SU-DHL-6 (cell line): ENCODE measurements around the gene RALBP1.

ENCODE experiments used
- H2AFZ ChIP-seq: fragments of 200-600 bp; sonication (generic); 2 replicates; pipeline ENCODE4 v1.6.1; 2014; ENCODE audit warnings: low read depth, mild to moderate bottlenecking, moderate library complexity, mixed read lengths, antibody characterized with exemption, low read length; ENCODE audit not compliant: severe bottlenecking
- H3F3A ChIP-seq: fragments of 200-600 bp; shearing (Covaris generic); 2 replicates; pipeline ENCODE4 v1.6.0; 2016; ENCODE audit warnings: antibody characterized with exemption, mild to moderate bottlenecking; ENCODE audit not compliant: insufficient read depth
- H3K27ac ChIP-seq: fragments of 200-600 bp; sonication (generic); 2 replicates; pipeline ENCODE4 v1.5.1; 2016; ENCODE audit warnings: low read depth, mild to moderate bottlenecking, low read length, moderate library complexity, mixed read lengths
- H3K27me3 ChIP-seq: fragments of 200-600 bp; sonication (generic), shearing (Covaris generic); 2 replicates; pipeline ENCODE4 v1.6.0; 2014; ENCODE audit warnings: mild to moderate bottlenecking, low read length
- H3K36me3 ChIP-seq: fragments of 200-600 bp; sonication (generic); 2 replicates; pipeline ENCODE4 v1.6.1; 2014; ENCODE audit warnings: mild to moderate bottlenecking, low read length, mixed read lengths
- H3K4me2 ChIP-seq: fragments of 300-600, 200-600 bp; shearing (Covaris generic), sonication (generic); 2 replicates; pipeline ENCODE4 v1.6.0; 2014; ENCODE audit warnings: low read length, low read depth, mild to moderate bottlenecking; ENCODE audit not compliant: poor library complexity, severe bottlenecking
- H3K4me3 ChIP-seq: fragments of 200-600 bp; sonication (generic); 2 replicates; pipeline ENCODE4 v1.5.1; 2014; ENCODE audit warnings: antibody characterized with exemption, low read length, mild to moderate bottlenecking, mixed read lengths; ENCODE audit not compliant: insufficient read depth, poor library complexity, severe bottlenecking
- H3K79me2 ChIP-seq: fragments of 200-600 bp; sonication (generic); 2 replicates; pipeline ENCODE4 v1.6.1; 2014; ENCODE audit warnings: mild to moderate bottlenecking, low read length, moderate library complexity; ENCODE audit not compliant: insufficient read depth
- H3K9ac ChIP-seq: fragments of 200-600 bp; sonication (generic); 2 replicates; pipeline ENCODE4 v1.7.0; 2014; ENCODE audit warnings: mild to moderate bottlenecking, low read length
- H3K9me2 ChIP-seq: fragments of 200-600 bp; sonication (generic); replicated peaks from 2 replicates; pipeline ENCODE4 v1.6.1; 2014; ENCODE audit warnings: low read length; ENCODE audit not compliant: insufficient read depth
- H3K9me3 ChIP-seq: fragments of 200-600 bp; sonication (generic); 2 replicates; pipeline ENCODE4 v1.6.1; 2014; ENCODE audit warnings: low read length, mixed read lengths; ENCODE audit not compliant: insufficient read depth
- H4K20me1 ChIP-seq: fragments of 200-600 bp; sonication (generic); 2 replicates; pipeline ENCODE4 v1.6.1; 2014; ENCODE audit warnings: low read depth, mild to moderate bottlenecking, antibody characterized with exemption, low read length, moderate library complexity, mixed read lengths
- CTCF ChIP-seq: fragments of 200-600 bp; sonication (generic); IDR thresholded peaks from one replicate; pipeline ENCODE4 v1.5.1; 2017; ENCODE audit warnings: antibody characterized with exemption, mild to moderate bottlenecking, low read length, moderate library complexity; ENCODE audit not compliant: insufficient read depth, poor library complexity, severe bottlenecking
- EZH2phosphoT487 ChIP-seq: fragments of 200-600 bp; sonication (generic), shearing (Covaris generic); conservative IDR thresholded peaks from 2 replicates; pipeline ENCODE4 v1.6.1; 2018; ENCODE audit warnings: mild to moderate bottlenecking, antibody characterized with exemption, low read length, moderate library complexity, mixed read lengths

RALBP1 gene

GRCh38 chr18:9520666-9521065 is 45.4 kb downstream of the RALBP1 start:
- H3K79me2 ChIP-seq: no peaks in the 10 kb centered on the region
- H3K27me3 ChIP-seq: no peaks in the 10 kb centered on the region
- no peaks in the 10 kb centered on the region for H3K9me2 ChIP-seq
- H4K20me1 ChIP-seq: no peaks in the 10 kb centered on the region
- no peaks in the 10 kb centered on the region for H3K9me3 ChIP-seq
- no peak overlapping the region for H2AFZ ChIP-seq
- no peak for TF ChIP-seq EZH2phosphoT487
- TF ChIP-seq CTCF: no peak
- H3K36me3 ChIP-seq: peaks cover 8% of the 10 kb centered on the region; the same call in 1 of the 2 replicates
- no peak overlapping the region for H3K4me2 ChIP-seq
- no peak overlapping the region for H3K9ac ChIP-seq
- no peaks in the 10 kb centered on the region for H3F3A ChIP-seq
- H3K4me3 ChIP-seq: no peak overlapping the region
- no peak overlapping the region for H3K27ac ChIP-seq

GRCh38 chr18:9521770-9522169 is 46.5 kb downstream of the RALBP1 start:
- no peaks in the 10 kb centered on the region for H3K79me2 ChIP-seq
- no peaks in the 10 kb centered on the region for H3K9me2 ChIP-seq
- no peak overlapping the region for H3K27ac ChIP-seq
- no peak overlapping the region for H2AFZ ChIP-seq
- H3K9ac ChIP-seq: no peak overlapping the region
- H3F3A ChIP-seq: no peaks in the 10 kb centered on the region
- H4K20me1 ChIP-seq: no peaks in the 10 kb centered on the region
- H3K9me3 ChIP-seq: no peaks in the 10 kb centered on the region
- H3K36me3 ChIP-seq: peaks cover 8% of the 10 kb centered on the region; the same call in 1 of the 2 replicates
- no peak for TF ChIP-seq CTCF
- TF ChIP-seq EZH2phosphoT487: no peak
- H3K4me3 ChIP-seq: no peak overlapping the region
- H3K4me2 ChIP-seq: no peak overlapping the region
- no peaks in the 10 kb centered on the region for H3K27me3 ChIP-seq

- Histone ChIP-seq H3K9me3 (no peaks in the 10 kb centered on the region), H3K27ac (no peak overlapping the region), H3K79me2 (no peaks in the 10 kb centered on the region), H4K20me1 (no peaks in the 10 kb centered on the region), H3K27me3 (no peaks in the 10 kb centered on the region), H3K4me2 (no peak overlapping the region), H2AFZ (no peak overlapping the region), H3K4me3 (no peak overlapping the region), H3K9me2 (no peaks in the 10 kb centered on the region), H3K9ac (no peak overlapping the region), H3K36me3 (peaks cover 8% of the 10 kb centered on the region; the same call in 1 of the 2 replicates), H3F3A (no peaks in the 10 kb centered on the region)
- TF ChIP-seq CTCF (no peak), EZH2phosphoT487 (no peak)
These were observed 47.6 kb downstream of the RALBP1 start for GRCh38 chr18:9522952-9523351.
